OCI-LY7 (cell line): Measurements from ENCODE around the gene CDR2L.

ENCODE experiments used
- CTCF ChIP-seq: fragments of 200-600 bp; sonication (generic); conservative IDR thresholded peaks from 2 replicates; pipeline ENCODE4 v1.5.1; 2014; ENCODE audit warnings: mild to moderate bottlenecking, antibody characterized with exemption, low read length, moderate library complexity, mixed read lengths
- EZH2phosphoT487 ChIP-seq: fragments of 200-600 bp; sonication (generic); IDR thresholded peaks from 2 replicates; pipeline ENCODE4 v1.6.1; 2018; ENCODE audit warnings: low read depth, borderline replicate concordance, mild to moderate bottlenecking, mixed run types, antibody characterized with exemption, low read length, moderate library complexity, mixed read lengths

GRCh38 chr17:75013092-75013559 is 25.7 kb downstream of the CDR2L start:
- TF ChIP-seq EZH2phosphoT487 (no peak), CTCF (no peak)
